Mammary epithelial cell (primary cell): ENCODE results near the gene SHISA5.

Experiments used
- CTCF ChIP-seq, 2 donors: IDR thresholded peaks in 1 of 2; conservative IDR thresholded peaks in 1 of 2; 2 replicates each; pipeline ENCODE4 v1.5.1; 2011 to 2012; ENCODE audit warnings: inconsistent platforms in 2 of 2, low read length in 2 of 2, mild to moderate bottlenecking in 2 of 2, control low read depth in 1 of 2, low read depth in 1 of 2; ENCODE audit not compliant: insufficient read depth in 1 of 2; ENCODE audit errors: extremely low read depth in 1 of 2
- EZH2 ChIP-seq: IDR thresholded peaks from 2 replicates; pipeline ENCODE4 v1.6.1; 2012; ENCODE audit warnings: low read length, inconsistent platforms, borderline replicate concordance

GRCh38 chr3:48546203-48546829 lies 42.3 kb upstream of the SHISA5 start:
- no peak for TF ChIP-seq CTCF (conservative IDR thresholded peaks at IDR 0.05 in 1 of 2, IDR thresholded peaks at IDR 0.05 in 1 of 2; ENCODE audit: extremely low read depth in 1 of 2, insufficient read depth in 1 of 2, low read depth in 1 of 2, low read length in 2 of 2)
- TF ChIP-seq EZH2 = no peak
